ENCODE measurements around the gene TECTA.

The TECTA gene

GRCh38 chr11:121149116-121149515, 48.1 kb downstream of the TECTA start:
- no peak overlapping the region for H3K4me3 ChIP-seq (ENCODE audit: low read length)
- DNase-seq (ENCODE audit: low read depth), result no peak
- TF ChIP-seq CTCF (IDR thresholded peaks at IDR 0.05; ENCODE audit: insufficient read depth, low read depth, low read length, missing control alignments), result no peak

- H3K4me3 ChIP-seq (ENCODE audit: low read length), result no peak overlapping the region
- no peak for DNase-seq (ENCODE audit: low read depth)
- no peak for TF ChIP-seq CTCF (IDR thresholded peaks at IDR 0.05; ENCODE audit: insufficient read depth, low read depth, low read length, missing control alignments)
Measured at GRCh38 chr11:121151207-121151688, 50.2 kb downstream of the TECTA start.

- no peak overlapping the region for H3K4me3 ChIP-seq (ENCODE audit: low read length)
- TF ChIP-seq CTCF (IDR thresholded peaks at IDR 0.05; ENCODE audit: insufficient read depth, low read depth, low read length, missing control alignments), result no peak
- no peak for DNase-seq (ENCODE audit: low read depth)
Measured at GRCh38 chr11:121152764-121153163, 51.7 kb downstream of the TECTA start.

- no peak overlapping the region for H3K4me3 ChIP-seq (ENCODE audit: low read length)
- TF ChIP-seq CTCF (IDR thresholded peaks at IDR 0.05; ENCODE audit: insufficient read depth, low read depth, low read length, missing control alignments), result no peak
- DNase-seq (ENCODE audit: low read depth), result no peak
Measured at GRCh38 chr11:121153472-121153871, 52.4 kb downstream of the TECTA start.

GRCh38 chr11:121154486-121155314, 53.7 kb downstream of the TECTA start:
- no peak for DNase-seq (ENCODE audit: low read depth)
- no peak for TF ChIP-seq CTCF (IDR thresholded peaks at IDR 0.05; ENCODE audit: insufficient read depth, low read depth, low read length, missing control alignments)
- H3K4me3 ChIP-seq (ENCODE audit: low read length), result no peak overlapping the region

- TF ChIP-seq CTCF (IDR thresholded peaks at IDR 0.05; ENCODE audit: insufficient read depth, low read depth, low read length, missing control alignments), result no peak
- H3K4me3 ChIP-seq (ENCODE audit: low read length), result no peak overlapping the region
- DNase-seq (ENCODE audit: low read depth), result no peak
Measured at GRCh38 chr11:121157756-121158155, 56.7 kb downstream of the TECTA start.

GRCh38 chr11:121159741-121160140, 58.7 kb downstream of the TECTA start:
- DNase-seq (ENCODE audit: low read depth), result no peak
- no peak for TF ChIP-seq CTCF (IDR thresholded peaks at IDR 0.05; ENCODE audit: insufficient read depth, low read depth, low read length, missing control alignments)
- no peak overlapping the region for H3K4me3 ChIP-seq (ENCODE audit: low read length)
